GM13976 (cell line): ENCODE results near the gene AHDC1.

Source experiments
- DNase-seq: peaks from one replicate; pipeline ENCODE4 v3.0.0; 2012; ENCODE audit warnings: low spot score
- CTCF ChIP-seq: IDR thresholded peaks from 2 replicates; pipeline ENCODE4 v1.5.1; 2012; ENCODE audit warnings: borderline replicate concordance, mild to moderate bottlenecking; ENCODE audit not compliant: insufficient read depth; ENCODE audit errors: extremely low read depth, missing control alignments, control extremely low read depth
- in situ Hi-C: fragments of 300-500 bp; cut with MboI; formaldehyde crosslinking; loops from one replicate; pipeline ENCODE4 v1.12.0; 2022; ENCODE audit warnings: low sequenced_read_pairs, mixed read lengths, inconsistent platforms; ENCODE audit not compliant: unreplicated experiment

AHDC1 gene

GRCh38 chr1:27536010-27536757, 67.8 kb downstream of the AHDC1 start:
- no peak for DNase-seq
- in situ Hi-C loops: no loop called here
- TF ChIP-seq CTCF: no peak

GRCh38 chr1:27535386-27535785, 68.6 kb downstream of the AHDC1 start:
- in situ Hi-C loops: no loop called here
- no peak for TF ChIP-seq CTCF

GRCh38 chr1:27531959-27532685, 71.8 kb downstream of the AHDC1 start:
- no peak for TF ChIP-seq CTCF
- in situ Hi-C loops: no loop called here
- no peak for DNase-seq

More at GRCh38 chr1:27535386-27535785, 68.6 kb downstream of the AHDC1 start:
- no peak for DNase-seq

GRCh38 chr1:27530192-27530591, 73.8 kb downstream of the AHDC1 start:
- TF ChIP-seq CTCF: no peak
- in situ Hi-C loops: no loop called here
- DNase-seq: no peak

GRCh38 chr1:27529704-27530018, 74.3 kb downstream of the AHDC1 start:
- TF ChIP-seq CTCF: no peak
- in situ Hi-C loops: no loop called here
- no peak for DNase-seq

- in situ Hi-C loops: no loop called here
- DNase-seq: no peak
- TF ChIP-seq CTCF: no peak
Observed at GRCh38 chr1:27528818-27529703, 74.9 kb downstream of the AHDC1 start.
